ENCODE measurements around the gene CD2BP2.

Gene CD2BP2

DNA sequence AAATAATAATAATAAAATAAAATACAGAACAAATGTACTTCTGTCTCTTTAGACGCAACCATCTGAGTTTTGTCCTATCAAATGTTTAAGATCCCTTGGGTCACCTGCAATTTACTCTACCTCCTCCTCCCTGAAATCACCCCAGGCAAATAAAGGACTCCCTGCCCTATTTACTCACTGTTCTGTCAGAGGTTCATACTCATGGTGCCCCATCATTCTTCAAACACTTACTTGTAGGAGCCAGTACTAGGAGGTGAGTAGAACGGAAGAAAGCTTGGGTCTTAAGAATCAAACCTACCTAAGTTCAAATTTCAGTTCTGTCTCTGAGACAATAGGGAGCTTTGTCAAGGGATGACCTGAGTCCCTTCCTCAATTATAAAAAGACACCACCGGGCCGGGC lies 11.4 kb upstream of the CD2BP2 start:
- TF ChIP-seq, protein P1, sequence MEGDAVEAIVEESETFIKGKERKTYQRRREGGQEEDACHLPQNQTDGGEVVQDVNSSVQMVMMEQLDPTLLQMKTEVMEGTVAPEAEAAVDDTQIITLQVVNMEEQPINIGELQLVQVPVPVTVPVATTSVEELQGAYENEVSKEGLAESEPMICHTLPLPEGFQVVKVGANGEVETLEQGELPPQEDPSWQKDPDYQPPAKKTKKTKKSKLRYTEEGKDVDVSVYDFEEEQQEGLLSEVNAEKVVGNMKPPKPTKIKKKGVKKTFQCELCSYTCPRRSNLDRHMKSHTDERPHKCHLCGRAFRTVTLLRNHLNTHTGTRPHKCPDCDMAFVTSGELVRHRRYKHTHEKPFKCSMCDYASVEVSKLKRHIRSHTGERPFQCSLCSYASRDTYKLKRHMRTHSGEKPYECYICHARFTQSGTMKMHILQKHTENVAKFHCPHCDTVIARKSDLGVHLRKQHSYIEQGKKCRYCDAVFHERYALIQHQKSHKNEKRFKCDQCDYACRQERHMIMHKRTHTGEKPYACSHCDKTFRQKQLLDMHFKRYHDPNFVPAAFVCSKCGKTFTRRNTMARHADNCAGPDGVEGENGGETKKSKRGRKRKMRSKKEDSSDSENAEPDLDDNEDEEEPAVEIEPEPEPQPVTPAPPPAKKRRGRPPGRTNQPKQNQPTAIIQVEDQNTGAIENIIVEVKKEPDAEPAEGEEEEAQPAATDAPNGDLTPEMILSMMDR (IDR thresholded peaks at IDR 0.05; ENCODE audit: insufficient read depth, low read length, missing control alignments) = no peak
- POLR2A ChIA-PET = no interaction called here
- no peak overlapping the region for H3K4me3 ChIP-seq (ENCODE audit: low read depth, low read length)
- no peak for DNase-seq (ENCODE audit: low read depth, low spot score)
- CTCF ChIA-PET = interaction anchor here (0.9 to 1.6 kb wide), 2 partner anchors 41 to 219 kb away, joined by 3 read pairs; partner anchors contain the start of genes ZNF771 and ZNF785

DNA sequence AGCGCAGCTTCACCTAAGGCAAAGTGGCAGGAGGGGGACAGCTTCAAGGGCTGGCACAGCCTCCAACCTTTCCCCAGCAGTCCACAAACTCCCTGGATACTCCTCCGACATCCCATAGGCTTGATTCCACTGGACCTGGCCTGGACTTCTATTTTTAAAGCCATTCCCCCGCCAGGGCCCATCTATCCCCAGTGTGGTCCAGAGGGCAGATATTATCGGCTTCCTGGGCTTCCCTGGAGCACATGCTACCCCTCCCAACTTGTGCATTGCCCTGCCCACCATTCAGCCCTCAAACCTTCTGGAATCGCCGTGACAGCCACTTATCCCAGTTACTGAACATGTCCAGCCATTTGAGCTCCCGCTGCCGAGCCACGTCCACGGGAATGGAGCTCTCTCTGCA lies 10.1 kb upstream of the CD2BP2 start:
- TF ChIP-seq, protein P1 (IDR thresholded peaks at IDR 0.05; ENCODE audit: insufficient read depth, low read length, missing control alignments) = no peak
- CTCF ChIA-PET = interaction anchor here (1.0 kb wide), 1 partner anchor 44 kb away, joined by 3 read pairs; no protein-coding TSS in a partner anchor
- no peak overlapping the region for H3K4me3 ChIP-seq (ENCODE audit: low read depth, low read length)
- POLR2A ChIA-PET = interaction anchor here (1.3 kb wide), 1 partner anchor 10 kb away, joined by 6 read pairs; the partner anchor contains the start of gene CD2BP2
- no peak for DNase-seq (ENCODE audit: low read depth, low spot score)

DNA sequence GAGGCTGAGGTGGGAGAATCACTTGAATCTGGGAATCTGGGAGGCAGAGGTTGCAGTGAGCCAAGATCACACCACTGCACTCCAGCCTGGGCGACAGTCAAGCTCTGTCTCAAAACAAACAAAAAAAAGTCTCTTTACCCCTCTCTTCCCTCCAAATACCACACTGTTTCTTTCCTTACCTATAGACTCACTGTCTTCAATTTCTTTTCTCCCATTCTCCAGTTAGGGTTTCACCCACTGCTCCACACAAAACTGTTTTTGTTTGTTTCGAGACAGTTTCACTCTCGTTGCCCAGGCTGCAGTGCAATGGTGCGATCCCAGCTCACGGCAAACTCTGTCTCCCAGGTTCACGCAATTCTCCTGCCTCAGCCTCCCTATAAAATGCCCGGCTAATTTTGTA lies 6.1 kb upstream of the CD2BP2 start:
- TF ChIP-seq, protein P1 (IDR thresholded peaks at IDR 0.05; ENCODE audit: insufficient read depth, low read length, missing control alignments) = no peak
- CTCF ChIA-PET = interaction anchor here (0.6 kb wide), 1 partner anchor 10 kb away, joined by 3 read pairs; no protein-coding TSS in a partner anchor
- H3K4me3 ChIP-seq (ENCODE audit: low read depth, low read length) = no peak overlapping the region
- POLR2A ChIA-PET = no interaction called here
- DNase-seq (ENCODE audit: low read depth, low spot score) = no peak

DNA sequence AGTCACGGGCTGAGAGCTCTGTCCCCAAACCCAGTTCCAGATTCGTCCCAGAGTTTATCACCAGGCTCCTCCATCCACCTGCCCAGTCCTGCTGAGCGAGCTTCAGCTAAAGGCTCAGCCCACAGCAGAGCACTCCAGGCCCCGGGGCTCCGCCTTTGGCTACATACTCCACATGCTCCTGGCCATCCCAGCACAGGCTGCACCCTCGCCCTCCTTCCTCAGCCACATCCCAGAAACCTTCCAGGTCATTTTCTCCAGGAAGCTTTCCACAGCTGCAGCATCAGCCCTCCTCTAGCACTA lies 4.7 kb upstream of the CD2BP2 start:
- ChIA-PET CTCF (interaction anchor here (1.2 to 1.5 kb wide), 3 partner anchors 9 to 50 kb away, joined by 3 to 5 read pairs (median 3); partner anchors contain the start of gene TBC1D10B), POLR2A (no interaction called here)
- TF ChIP-seq, protein P1 (IDR thresholded peaks at IDR 0.05; ENCODE audit: insufficient read depth, low read length, missing control alignments) = no peak
- H3K4me3 ChIP-seq (ENCODE audit: low read depth, low read length) = no peak overlapping the region
- no peak for DNase-seq (ENCODE audit: low read depth, low spot score)

DNA sequence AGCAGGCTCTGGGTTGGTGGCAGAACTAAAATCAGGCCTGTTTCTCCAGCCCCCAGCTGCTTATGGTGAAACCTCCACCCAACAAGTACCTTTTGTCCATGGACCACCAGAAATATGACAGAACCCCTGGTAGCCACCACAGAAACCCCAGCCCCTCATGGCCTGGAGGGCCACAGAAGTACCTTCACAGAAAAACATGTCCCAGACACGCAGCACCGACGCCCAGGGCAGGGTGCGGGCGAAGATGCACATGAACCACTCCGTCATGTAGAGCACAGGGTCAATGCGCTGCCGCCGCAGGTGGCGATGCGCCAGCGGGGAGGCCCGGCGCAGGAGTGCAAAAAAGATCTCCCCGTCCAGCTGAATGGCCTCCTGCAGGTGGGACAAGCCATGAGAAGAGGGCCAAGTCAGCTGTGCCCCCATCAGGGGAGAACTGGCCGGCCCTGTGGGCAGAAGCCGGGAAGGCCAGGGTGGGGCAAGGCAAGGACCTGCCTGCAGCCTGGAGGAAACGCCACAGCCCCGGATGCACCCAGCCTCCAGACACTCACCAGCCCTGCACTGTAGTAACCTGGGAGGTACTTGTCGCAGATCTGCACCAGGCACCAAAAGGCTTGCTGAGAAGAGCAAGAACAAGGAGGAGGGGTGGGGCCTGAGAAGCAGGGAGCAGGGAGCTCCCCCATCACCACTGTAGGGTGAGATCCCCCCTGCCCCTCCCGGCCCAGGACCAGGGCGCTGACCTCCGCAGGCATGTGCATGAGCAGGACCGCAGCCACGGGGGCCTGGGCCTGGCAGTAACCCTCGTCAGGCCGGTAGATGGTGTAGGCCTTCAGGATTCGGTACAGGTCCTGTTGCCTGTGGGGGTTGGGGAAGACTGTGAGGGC lies 4.1 kb upstream of the CD2BP2 start:
- no peak for DNase-seq (ENCODE audit: low read depth, low spot score)
- POLR2A ChIA-PET = no interaction called here
- CTCF ChIA-PET = interaction anchor here (1.2 to 1.5 kb wide), 4 partner anchors 10 to 51 kb away, joined by 3 to 5 read pairs (median 4); partner anchors contain the start of gene TBC1D10B
- no peak overlapping the region for H3K4me3 ChIP-seq (ENCODE audit: low read depth, low read length)
- TF ChIP-seq, protein P1 (IDR thresholded peaks at IDR 0.05; ENCODE audit: insufficient read depth, low read length, missing control alignments) = no peak

DNA sequence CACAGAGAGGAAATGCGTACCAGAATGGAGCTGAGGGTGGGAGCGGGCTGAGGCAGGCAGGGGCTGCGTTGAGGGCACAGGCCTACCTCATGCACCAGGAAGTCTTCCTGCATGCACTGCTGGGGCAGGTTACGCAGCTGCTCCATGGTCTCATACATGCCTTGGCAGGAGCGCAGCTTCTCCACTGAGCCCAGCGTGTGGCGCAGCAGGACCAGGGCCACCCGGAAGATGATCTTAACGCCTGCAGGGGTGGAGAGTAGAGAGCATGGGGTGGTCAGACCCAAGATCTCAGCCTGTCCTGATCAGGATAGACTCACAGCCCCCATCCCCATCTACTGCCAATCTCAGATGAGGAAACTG lies 3.4 kb upstream of the CD2BP2 start:
- no peak for DNase-seq (ENCODE audit: low read depth, low spot score)
- no peak overlapping the region for H3K4me3 ChIP-seq (ENCODE audit: low read depth, low read length)
- TF ChIP-seq, protein P1 (IDR thresholded peaks at IDR 0.05; ENCODE audit: insufficient read depth, low read length, missing control alignments) = no peak
- POLR2A ChIA-PET = no interaction called here
- CTCF ChIA-PET = interaction anchor here (1.2 kb wide), 1 partner anchor 10 kb away, joined by 4 read pairs; no protein-coding TSS in a partner anchor

Data from AG04449 (cell line).